Measurements from ENCODE around the gene CDC14B.
"Not testable (repeated sequence)": the region's sequence is repeated elsewhere in the genome, so short reads cannot be mapped to it uniquely, and the experiment has no call there.

GRCh38 chr9:96503374-96503748, 116.3 kb downstream of the CDC14B start:
- TF ChIP-seq CTCF (conservative IDR thresholded peaks at IDR 0.05; ENCODE audit: low read length); EZH2phosphoT487 (IDR thresholded peaks at IDR 0.05; ENCODE audit: borderline replicate concordance): not testable (repeated sequence)

Measured in Loucy (cell line).